ENCODE data around the gene JUND.

The JUND gene

DNA sequence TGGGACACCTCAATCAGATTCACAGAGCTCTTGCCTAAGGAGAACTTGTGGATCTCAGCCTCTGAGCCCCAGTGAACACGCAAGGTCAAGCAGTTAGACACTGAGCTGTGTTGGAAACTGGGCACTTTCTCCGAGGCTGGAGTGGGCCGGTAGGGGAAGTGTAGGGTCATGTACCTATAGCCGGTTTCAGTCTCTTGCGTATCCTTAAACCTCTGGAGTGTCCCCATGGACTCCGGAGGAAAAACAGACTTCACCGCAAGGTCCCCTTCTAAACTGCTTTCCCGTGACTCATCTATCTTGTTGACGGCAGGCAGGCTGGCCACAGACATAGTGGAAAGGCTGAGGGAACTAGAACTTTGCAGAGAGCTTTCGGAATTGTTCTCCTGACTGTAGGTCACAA is 18.5 kb downstream of the JUND start:
- Histone ChIP-seq H3K27me3 (ENCODE audit: insufficient read depth, poor library complexity, severe bottlenecking) (no peaks in the 10 kb centered on the region), H3K4me3 (replicated peaks; ENCODE audit: insufficient read depth, low read length) (no peak overlapping the region), H3K27ac (replicated peaks) (no peak overlapping the region)
- DNase-seq (ENCODE audit: low read depth in 1 of 2, low spot score in 1 of 2): no peak
- TF ChIP-seq, protein P1, sequence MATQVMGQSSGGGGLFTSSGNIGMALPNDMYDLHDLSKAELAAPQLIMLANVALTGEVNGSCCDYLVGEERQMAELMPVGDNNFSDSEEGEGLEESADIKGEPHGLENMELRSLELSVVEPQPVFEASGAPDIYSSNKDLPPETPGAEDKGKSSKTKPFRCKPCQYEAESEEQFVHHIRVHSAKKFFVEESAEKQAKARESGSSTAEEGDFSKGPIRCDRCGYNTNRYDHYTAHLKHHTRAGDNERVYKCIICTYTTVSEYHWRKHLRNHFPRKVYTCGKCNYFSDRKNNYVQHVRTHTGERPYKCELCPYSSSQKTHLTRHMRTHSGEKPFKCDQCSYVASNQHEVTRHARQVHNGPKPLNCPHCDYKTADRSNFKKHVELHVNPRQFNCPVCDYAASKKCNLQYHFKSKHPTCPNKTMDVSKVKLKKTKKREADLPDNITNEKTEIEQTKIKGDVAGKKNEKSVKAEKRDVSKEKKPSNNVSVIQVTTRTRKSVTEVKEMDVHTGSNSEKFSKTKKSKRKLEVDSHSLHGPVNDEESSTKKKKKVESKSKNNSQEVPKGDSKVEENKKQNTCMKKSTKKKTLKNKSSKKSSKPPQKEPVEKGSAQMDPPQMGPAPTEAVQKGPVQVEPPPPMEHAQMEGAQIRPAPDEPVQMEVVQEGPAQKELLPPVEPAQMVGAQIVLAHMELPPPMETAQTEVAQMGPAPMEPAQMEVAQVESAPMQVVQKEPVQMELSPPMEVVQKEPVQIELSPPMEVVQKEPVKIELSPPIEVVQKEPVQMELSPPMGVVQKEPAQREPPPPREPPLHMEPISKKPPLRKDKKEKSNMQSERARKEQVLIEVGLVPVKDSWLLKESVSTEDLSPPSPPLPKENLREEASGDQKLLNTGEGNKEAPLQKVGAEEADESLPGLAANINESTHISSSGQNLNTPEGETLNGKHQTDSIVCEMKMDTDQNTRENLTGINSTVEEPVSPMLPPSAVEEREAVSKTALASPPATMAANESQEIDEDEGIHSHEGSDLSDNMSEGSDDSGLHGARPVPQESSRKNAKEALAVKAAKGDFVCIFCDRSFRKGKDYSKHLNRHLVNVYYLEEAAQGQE (IDR thresholded peaks at IDR 0.05; ENCODE audit: insufficient replicate concordance, low read depth): no peak
- no peak for TF ChIP-seq SPI1 (IDR thresholded peaks at IDR 0.05; ENCODE audit: borderline replicate concordance, low read depth)

DNA sequence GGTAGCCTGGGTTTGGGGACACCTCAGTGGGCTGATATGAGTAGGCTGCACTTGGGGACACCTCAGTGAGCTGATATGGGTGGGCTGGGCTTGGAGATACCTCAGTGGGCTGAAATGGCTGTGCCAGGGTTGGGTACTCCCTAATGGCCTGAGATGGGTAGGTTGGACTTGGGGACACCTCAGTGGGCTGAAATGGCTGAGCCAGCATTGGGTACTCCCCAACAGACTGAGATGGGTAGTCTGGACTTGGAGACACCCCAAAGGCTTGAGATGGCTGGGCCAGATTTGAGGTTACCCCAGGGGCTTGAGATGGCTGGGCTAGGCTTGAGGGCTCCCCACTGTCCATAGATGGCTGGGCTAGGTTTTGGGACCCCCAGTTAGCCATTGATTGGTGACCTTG is 19.3 kb downstream of the JUND start:
- no peak overlapping the region for H3K4me3 ChIP-seq (replicated peaks; ENCODE audit: insufficient read depth, low read length)
- TF ChIP-seq POLR2AphosphoS5 (IDR thresholded peaks at IDR 0.05; ENCODE audit: low read depth): no peak
- TF ChIP-seq, protein P2, sequence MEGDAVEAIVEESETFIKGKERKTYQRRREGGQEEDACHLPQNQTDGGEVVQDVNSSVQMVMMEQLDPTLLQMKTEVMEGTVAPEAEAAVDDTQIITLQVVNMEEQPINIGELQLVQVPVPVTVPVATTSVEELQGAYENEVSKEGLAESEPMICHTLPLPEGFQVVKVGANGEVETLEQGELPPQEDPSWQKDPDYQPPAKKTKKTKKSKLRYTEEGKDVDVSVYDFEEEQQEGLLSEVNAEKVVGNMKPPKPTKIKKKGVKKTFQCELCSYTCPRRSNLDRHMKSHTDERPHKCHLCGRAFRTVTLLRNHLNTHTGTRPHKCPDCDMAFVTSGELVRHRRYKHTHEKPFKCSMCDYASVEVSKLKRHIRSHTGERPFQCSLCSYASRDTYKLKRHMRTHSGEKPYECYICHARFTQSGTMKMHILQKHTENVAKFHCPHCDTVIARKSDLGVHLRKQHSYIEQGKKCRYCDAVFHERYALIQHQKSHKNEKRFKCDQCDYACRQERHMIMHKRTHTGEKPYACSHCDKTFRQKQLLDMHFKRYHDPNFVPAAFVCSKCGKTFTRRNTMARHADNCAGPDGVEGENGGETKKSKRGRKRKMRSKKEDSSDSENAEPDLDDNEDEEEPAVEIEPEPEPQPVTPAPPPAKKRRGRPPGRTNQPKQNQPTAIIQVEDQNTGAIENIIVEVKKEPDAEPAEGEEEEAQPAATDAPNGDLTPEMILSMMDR (IDR thresholded peaks at IDR 0.05; ENCODE audit: insufficient read depth, low read length): no peak
- TF ChIP-seq, protein P1 (IDR thresholded peaks at IDR 0.05; ENCODE audit: insufficient replicate concordance, low read depth): no peak
- TF ChIP-seq SPI1 (IDR thresholded peaks at IDR 0.05; ENCODE audit: borderline replicate concordance, low read depth): no peak
- TF ChIP-seq GABPA (IDR thresholded peaks at IDR 0.05; ENCODE audit: low read depth): no peak
- no peak for DNase-seq (ENCODE audit: low read depth in 1 of 2, low spot score in 1 of 2)
- H3K27me3 ChIP-seq (ENCODE audit: insufficient read depth, poor library complexity, severe bottlenecking): no peaks in the 10 kb centered on the region
- no peak overlapping the region for H3K27ac ChIP-seq (replicated peaks)

DNA sequence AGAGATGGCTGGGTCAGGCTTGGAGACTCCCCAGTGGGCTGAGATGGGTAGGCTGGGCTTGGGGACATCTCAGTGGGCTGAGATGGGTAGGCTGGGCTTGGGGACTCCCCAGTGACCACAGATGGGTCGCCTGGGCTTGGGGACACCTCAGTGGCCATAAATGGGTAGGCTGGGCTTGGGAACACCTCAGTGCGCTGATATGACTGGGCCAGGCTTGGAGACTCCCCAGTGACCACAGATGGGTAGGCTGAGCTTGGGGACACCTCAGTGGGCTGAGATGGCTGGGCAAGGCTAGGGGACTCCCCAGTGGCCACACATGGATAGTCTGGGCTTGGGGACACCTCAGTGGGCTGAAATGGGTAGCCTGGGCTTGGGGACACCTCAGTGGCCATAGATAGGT is 19.9 kb downstream of the JUND start:
- no peak overlapping the region for H3K4me3 ChIP-seq (replicated peaks; ENCODE audit: insufficient read depth, low read length)
- TF ChIP-seq GABPA (IDR thresholded peaks at IDR 0.05; ENCODE audit: low read depth) (no peak), POLR2AphosphoS5 (IDR thresholded peaks at IDR 0.05; ENCODE audit: low read depth) (no peak), SPI1 (IDR thresholded peaks at IDR 0.05; ENCODE audit: borderline replicate concordance, low read depth) (no peak)
- TF ChIP-seq, protein P1 (IDR thresholded peaks at IDR 0.05; ENCODE audit: insufficient replicate concordance, low read depth): no peak
- TF ChIP-seq, protein P2 (IDR thresholded peaks at IDR 0.05; ENCODE audit: insufficient read depth, low read length): no peak
- no peak overlapping the region for H3K27ac ChIP-seq (replicated peaks)

DNA sequence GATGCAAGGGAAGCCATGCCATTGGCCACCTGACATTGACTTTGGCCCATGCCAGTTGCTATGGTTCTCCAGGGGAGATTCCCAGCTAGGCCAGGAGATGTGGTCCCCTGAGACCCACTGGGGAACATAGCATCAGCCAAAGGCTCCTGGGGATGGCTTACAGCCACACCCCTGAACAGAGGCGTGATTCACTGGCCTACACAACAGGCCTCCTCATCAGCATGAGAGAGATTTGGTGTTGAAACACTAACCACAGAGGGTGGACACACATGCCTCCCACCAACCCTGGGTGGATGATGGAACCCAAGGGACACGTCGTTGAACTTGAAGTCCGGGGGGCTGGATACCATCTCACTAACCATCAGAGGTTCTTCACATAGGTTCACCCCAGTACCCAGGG is 21.5 kb downstream of the JUND start:
- no peaks in the 10 kb centered on the region for H3K27me3 ChIP-seq (ENCODE audit: insufficient read depth, poor library complexity, severe bottlenecking)
- no peak overlapping the region for H3K27ac ChIP-seq (replicated peaks)
- TF ChIP-seq GABPA (IDR thresholded peaks at IDR 0.05; ENCODE audit: low read depth) (no peak), POLR2AphosphoS5 (IDR thresholded peaks at IDR 0.05; ENCODE audit: low read depth) (no peak), SPI1 (IDR thresholded peaks at IDR 0.05; ENCODE audit: borderline replicate concordance, low read depth) (no peak)
- TF ChIP-seq, protein P2 (IDR thresholded peaks at IDR 0.05; ENCODE audit: insufficient read depth, low read length): no peak
- TF ChIP-seq, protein P1 (IDR thresholded peaks at IDR 0.05; ENCODE audit: insufficient replicate concordance, low read depth): no peak
- DNase-seq (ENCODE audit: low read depth in 1 of 2, low spot score in 1 of 2): no peak
- no peak overlapping the region for H3K4me3 ChIP-seq (replicated peaks; ENCODE audit: insufficient read depth, low read length)

More for the DNA sequence above, 19.9 kb downstream of the JUND start:
- DNase-seq (ENCODE audit: low read depth in 1 of 2, low spot score in 1 of 2): no peak
- no peaks in the 10 kb centered on the region for H3K27me3 ChIP-seq (ENCODE audit: insufficient read depth, poor library complexity, severe bottlenecking)

Data from HL-60 (cell line).